HEK293 (cell line): ENCODE data around the gene MYL6B.

ENCODE experiments used
- CTCF ChIA-PET: fragments of 350-600 bp; formaldehyde crosslinking; extraction: SDS; loops from one replicate; lab custom pipeline; 2021; ENCODE audit warnings: antibody characterized with exemption; lab: Yijun Ruan, JAX
- POLR2A ChIA-PET: fragments of 300-600 bp; formaldehyde crosslinking; extraction: SDS; loops from one replicate; lab custom pipeline; 2020; ENCODE audit warnings: antibody characterized with exemption, inconsistent platforms; lab: Yijun Ruan, JAX
- H3K27ac ChIP-seq: fragments of 200-500 bp; sonication (Bioruptor generic); 2 replicates; pipeline ENCODE4 v1.5.1; 2014; ENCODE audit warnings: low read depth, low read length, control low read depth, inconsistent platforms; ENCODE audit errors: extremely low read depth
- H3K36me3 ChIP-seq, 2 experiments: fragments of 200-500 bp in 1 of 2; sonication (Bioruptor generic) in 1 of 2; 1 replicate in 1 of 2; 2 replicates in 1 of 2; pipeline ENCODE4 v1.5.1; 2014 to 2017; ENCODE audit warnings: inconsistent platforms in 2 of 2, low read length in 2 of 2; ENCODE audit not compliant: control insufficient read depth in 2 of 2, insufficient read depth in 1 of 2
- H3K4me1 ChIP-seq: fragments of 200-500 bp; sonication (Bioruptor generic); 2 replicates; pipeline ENCODE4 v1.5.1; 2014; ENCODE audit warnings: mild to moderate bottlenecking, low read length, inconsistent platforms; ENCODE audit not compliant: control insufficient read depth, insufficient read depth
- H3K4me3 ChIP-seq: 2 replicates; pipeline ENCODE4 v1.5.1; 2011; ENCODE audit warnings: low read depth, mild to moderate bottlenecking, control low read depth, low read length, moderate library complexity
- H3K9me3 ChIP-seq: fragments of 200-500 bp; sonication (Bioruptor generic); 2 replicates; pipeline ENCODE4 v1.5.1; 2014; ENCODE audit warnings: low read depth, low read length, inconsistent platforms; ENCODE audit not compliant: control insufficient read depth, insufficient read depth
- GLIS1 ChIP-seq: fragments of 450-650 bp; formaldehyde crosslinking; IDR thresholded peaks from 2 replicates; pipeline ENCODE4 v1.5.1; 2016; ENCODE audit warnings: missing biosample characterization, missing genetic modification characterization
- GLIS2 ChIP-seq: fragments of 450-650 bp; formaldehyde crosslinking; IDR thresholded peaks from 2 replicates; pipeline ENCODE4 v1.5.1; 2016; ENCODE audit warnings: missing biosample characterization, missing genetic modification characterization
- HOXA7 ChIP-seq: sonication (generic); formaldehyde crosslinking; IDR thresholded peaks from 2 replicates; pipeline ENCODE4 v1.8.1; 2022; ENCODE audit warnings: missing genetic modification reagents, borderline replicate concordance
- KLF7 ChIP-seq: fragments of 450-650 bp; formaldehyde crosslinking; IDR thresholded peaks from 2 replicates; pipeline ENCODE4 v1.5.1; 2016; ENCODE audit warnings: missing biosample characterization, missing genetic modification characterization, borderline replicate concordance
- SCRT2 ChIP-seq: fragments of 450-650 bp; formaldehyde crosslinking; IDR thresholded peaks from 2 replicates; pipeline ENCODE4 v1.5.1; 2016; ENCODE audit warnings: missing biosample characterization, missing genetic modification characterization
- SP2 ChIP-seq: fragments of 450-650 bp; formaldehyde crosslinking; IDR thresholded peaks from 2 replicates; pipeline ENCODE4 v1.5.1; 2016; ENCODE audit warnings: missing biosample characterization, missing genetic modification characterization
- YY1 ChIP-seq: fragments of 450-650 bp; formaldehyde crosslinking; IDR thresholded peaks from 2 replicates; pipeline ENCODE4 v1.5.1; 2018; ENCODE audit warnings: missing biosample characterization, missing genetic modification characterization
- YY2 ChIP-seq: fragments of 450-650 bp; formaldehyde crosslinking; IDR thresholded peaks from 2 replicates; pipeline ENCODE4 v1.5.1; 2016; ENCODE audit warnings: missing biosample characterization, missing genetic modification characterization
- ZEB2 ChIP-seq: fragments of 450-650 bp; formaldehyde crosslinking; IDR thresholded peaks from 2 replicates; pipeline ENCODE4 v1.5.1; 2016; ENCODE audit warnings: missing biosample characterization, missing genetic modification characterization
- ZFP37 ChIP-seq: fragments of 450-650 bp; formaldehyde crosslinking; IDR thresholded peaks from 2 replicates; pipeline ENCODE4 v1.5.1; 2016; ENCODE audit warnings: missing biosample characterization, missing genetic modification characterization
- ZIC2 ChIP-seq: fragments of 450-650 bp; formaldehyde crosslinking; IDR thresholded peaks from 2 replicates; pipeline ENCODE4 v1.5.1; 2016; ENCODE audit warnings: missing biosample characterization, missing genetic modification characterization
- ZNF10 ChIP-seq: fragments of 450-650 bp; formaldehyde crosslinking; IDR thresholded peaks from 2 replicates; pipeline ENCODE4 v1.5.1; 2017; ENCODE audit warnings: missing biosample characterization, missing genetic modification characterization
- ZNF23 ChIP-seq: fragments of 450-650 bp; formaldehyde crosslinking; IDR thresholded peaks from 2 replicates; pipeline ENCODE4 v1.5.1; 2016; ENCODE audit warnings: missing biosample characterization, missing genetic modification characterization, borderline replicate concordance
- ZNF302 ChIP-seq: fragments of 450-650 bp; formaldehyde crosslinking; IDR thresholded peaks from 2 replicates; pipeline ENCODE4 v1.5.1; 2016; ENCODE audit warnings: missing biosample characterization, missing genetic modification characterization, low read depth
- ZNF394 ChIP-seq: fragments of 450-650 bp; formaldehyde crosslinking; IDR thresholded peaks from 2 replicates; pipeline ENCODE4 v1.5.1; 2016; ENCODE audit warnings: missing biosample characterization, missing genetic modification characterization, mild to moderate bottlenecking, moderate library complexity, borderline replicate concordance
- ZNF404 ChIP-seq: fragments of 450-650 bp; formaldehyde crosslinking; IDR thresholded peaks from 2 replicates; pipeline ENCODE4 v1.5.1; 2017; ENCODE audit warnings: missing biosample characterization, missing genetic modification characterization
- ZNF423 ChIP-seq: fragments of 450-650 bp; formaldehyde crosslinking; IDR thresholded peaks from 2 replicates; pipeline ENCODE4 v1.5.1; 2016; ENCODE audit warnings: missing biosample characterization, missing genetic modification characterization
- ZNF433 ChIP-seq: fragments of 450-650 bp; formaldehyde crosslinking; IDR thresholded peaks from 2 replicates; pipeline ENCODE4 v1.5.1; 2016; ENCODE audit warnings: missing biosample characterization, missing genetic modification characterization, low read depth
- ZNF560 ChIP-seq: fragments of 450-650 bp; formaldehyde crosslinking; IDR thresholded peaks from 2 replicates; pipeline ENCODE4 v1.5.1; 2017; ENCODE audit warnings: missing biosample characterization, missing genetic modification characterization, borderline replicate concordance
- ZNF624 ChIP-seq: fragments of 450-650 bp; formaldehyde crosslinking; IDR thresholded peaks from 2 replicates; pipeline ENCODE4 v1.5.1; 2017; ENCODE audit warnings: missing biosample characterization, missing genetic modification characterization
- ZNF629 ChIP-seq: fragments of 450-650 bp; formaldehyde crosslinking; IDR thresholded peaks from 2 replicates; pipeline ENCODE4 v1.5.1; 2017; ENCODE audit warnings: missing biosample characterization, missing genetic modification characterization
- ZNF658 ChIP-seq: fragments of 450-650 bp; formaldehyde crosslinking; IDR thresholded peaks from 2 replicates; pipeline ENCODE4; 2016; ENCODE audit warnings: missing biosample characterization, missing genetic modification characterization
- ZNF776 ChIP-seq: fragments of 450-650 bp; formaldehyde crosslinking; IDR thresholded peaks from 2 replicates; pipeline ENCODE4 v1.5.0; 2017; ENCODE audit warnings: missing biosample characterization, missing genetic modification characterization, borderline replicate concordance
- ZNF792 ChIP-seq: fragments of 450-650 bp; formaldehyde crosslinking; IDR thresholded peaks from 2 replicates; pipeline ENCODE4 v1.5.1; 2016; ENCODE audit warnings: missing biosample characterization, missing genetic modification characterization
- TF ChIP-seq, protein P1 (sequence below): fragments of 450-650 bp; formaldehyde crosslinking; optimal IDR thresholded peaks from 2 replicates; pipeline ENCODE3; 2016; ENCODE audit warnings: missing biosample characterization, mild to moderate bottlenecking, missing genetic modification characterization
- TF ChIP-seq, protein P2 (sequence below): fragments of 450-650 bp; formaldehyde crosslinking; conservative IDR thresholded peaks from 2 replicates; pipeline ENCODE4 v1.5.1; 2016; ENCODE audit warnings: low read depth, missing biosample characterization, missing genetic modification characterization
- TF ChIP-seq, protein P3 (sequence below): fragments of 450-650 bp; formaldehyde crosslinking; IDR thresholded peaks from 2 replicates; pipeline ENCODE4 v1.5.1; 2016; ENCODE audit warnings: missing biosample characterization, missing genetic modification characterization

Gene MYL6B

DNA sequence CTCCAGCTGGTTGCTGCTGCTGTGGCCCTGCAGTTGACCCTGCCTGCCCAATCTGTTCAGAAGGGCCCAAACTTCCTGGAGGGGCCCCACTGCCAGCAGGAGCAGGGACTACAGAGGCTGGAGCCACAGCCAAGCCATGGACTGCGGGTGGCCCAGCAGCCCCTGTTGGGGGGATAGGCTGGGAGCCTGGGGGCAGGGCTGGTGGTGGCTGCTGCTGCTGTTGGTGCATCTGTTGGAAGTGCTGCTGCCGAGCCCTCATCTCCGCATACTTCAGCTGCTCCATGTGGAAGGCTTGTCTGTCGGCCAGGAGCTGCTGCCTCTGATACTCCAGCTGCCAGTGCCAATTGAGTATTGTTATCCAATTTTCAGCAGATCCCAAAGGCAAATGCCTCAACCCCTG, 13.0 kb downstream of the MYL6B start:
- TF ChIP-seq ZNF560 (tag by site-specific recombination): no peak
- no peak for TF ChIP-seq SP2 (tag by site-specific recombination)
- TF ChIP-seq, protein P1, sequence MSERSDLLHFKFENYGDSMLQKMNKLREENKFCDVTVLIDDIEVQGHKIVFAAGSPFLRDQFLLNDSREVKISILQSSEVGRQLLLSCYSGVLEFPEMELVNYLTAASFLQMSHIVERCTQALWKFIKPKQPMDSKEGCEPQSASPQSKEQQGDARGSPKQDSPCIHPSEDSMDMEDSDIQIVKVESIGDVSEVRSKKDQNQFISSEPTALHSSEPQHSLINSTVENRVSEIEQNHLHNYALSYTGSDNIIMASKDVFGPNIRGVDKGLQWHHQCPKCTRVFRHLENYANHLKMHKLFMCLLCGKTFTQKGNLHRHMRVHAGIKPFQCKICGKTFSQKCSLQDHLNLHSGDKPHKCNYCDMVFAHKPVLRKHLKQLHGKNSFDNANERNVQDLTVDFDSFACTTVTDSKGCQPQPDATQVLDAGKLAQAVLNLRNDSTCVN (tag by site-specific recombination): no peak
- TF ChIP-seq ZEB2 (tag by site-specific recombination): no peak
- no peak for TF ChIP-seq KLF7 (tag by site-specific recombination)
- TF ChIP-seq YY2 (tag by site-specific recombination): no peak
- no peak for TF ChIP-seq SCRT2 (tag by site-specific recombination)
- TF ChIP-seq, protein P2, sequence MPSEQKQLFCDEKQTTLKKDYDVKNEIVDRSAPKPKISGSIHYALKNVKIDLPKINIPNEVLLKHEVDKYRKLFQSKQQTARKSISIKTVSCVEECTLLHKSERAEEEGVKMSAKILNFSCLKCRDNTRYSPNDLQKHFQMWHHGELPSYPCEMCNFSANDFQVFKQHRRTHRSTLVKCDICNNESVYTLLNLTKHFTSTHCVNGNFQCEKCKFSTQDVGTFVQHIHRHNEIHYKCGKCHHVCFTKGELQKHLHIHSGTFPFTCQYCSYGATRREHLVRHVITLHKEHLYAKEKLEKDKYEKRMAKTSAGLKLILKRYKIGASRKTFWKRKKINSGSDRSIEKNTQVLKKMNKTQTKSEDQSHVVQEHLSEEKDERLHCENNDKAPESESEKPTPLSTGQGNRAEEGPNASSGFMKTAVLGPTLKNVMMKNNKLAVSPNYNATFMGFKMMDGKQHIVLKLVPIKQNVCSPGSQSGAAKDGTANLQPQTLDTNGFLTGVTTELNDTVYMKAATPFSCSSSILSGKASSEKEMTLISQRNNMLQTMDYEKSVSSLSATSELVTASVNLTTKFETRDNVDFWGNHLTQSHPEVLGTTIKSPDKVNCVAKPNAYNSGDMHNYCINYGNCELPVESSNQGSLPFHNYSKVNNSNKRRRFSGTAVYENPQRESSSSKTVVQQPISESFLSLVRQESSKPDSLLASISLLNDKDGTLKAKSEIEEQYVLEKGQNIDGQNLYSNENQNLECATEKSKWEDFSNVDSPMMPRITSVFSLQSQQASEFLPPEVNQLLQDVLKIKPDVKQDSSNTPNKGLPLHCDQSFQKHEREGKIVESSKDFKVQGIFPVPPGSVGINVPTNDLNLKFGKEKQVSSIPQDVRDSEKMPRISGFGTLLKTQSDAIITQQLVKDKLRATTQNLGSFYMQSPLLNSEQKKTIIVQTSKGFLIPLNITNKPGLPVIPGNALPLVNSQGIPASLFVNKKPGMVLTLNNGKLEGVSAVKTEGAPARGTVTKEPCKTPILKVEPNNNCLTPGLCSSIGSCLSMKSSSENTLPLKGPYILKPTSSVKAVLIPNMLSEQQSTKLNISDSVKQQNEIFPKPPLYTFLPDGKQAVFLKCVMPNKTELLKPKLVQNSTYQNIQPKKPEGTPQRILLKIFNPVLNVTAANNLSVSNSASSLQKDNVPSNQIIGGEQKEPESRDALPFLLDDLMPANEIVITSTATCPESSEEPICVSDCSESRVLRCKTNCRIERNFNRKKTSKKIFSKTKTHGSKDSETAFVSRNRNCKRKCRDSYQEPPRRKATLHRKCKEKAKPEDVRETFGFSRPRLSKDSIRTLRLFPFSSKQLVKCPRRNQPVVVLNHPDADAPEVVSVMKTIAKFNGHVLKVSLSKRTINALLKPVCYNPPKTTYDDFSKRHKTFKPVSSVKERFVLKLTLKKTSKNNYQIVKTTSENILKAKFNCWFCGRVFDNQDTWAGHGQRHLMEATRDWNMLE: no peak
- TF ChIP-seq ZNF776: no peak
- TF ChIP-seq ZNF792 (tag by site-specific recombination): no peak
- no peak for TF ChIP-seq ZNF629 (tag by site-specific recombination)
- no peak for TF ChIP-seq HOXA7 (CRISPR knock-in tag)
- no peak for TF ChIP-seq ZNF404
- no peak for TF ChIP-seq ZNF10 (tag by site-specific recombination)
- no peak for TF ChIP-seq ZNF433 (tag by site-specific recombination)
- TF ChIP-seq GLIS1 (tag by site-specific recombination): peak; percentile 71
- no peak for TF ChIP-seq YY1 (tag by site-specific recombination)
- TF ChIP-seq ZFP37 (tag by site-specific recombination): no peak
- TF ChIP-seq ZNF302 (tag by site-specific recombination): no peak
- peak; percentile 86 for TF ChIP-seq ZIC2 (tag by site-specific recombination)
- TF ChIP-seq ZNF23 (tag by site-specific recombination): no peak
- TF ChIP-seq GLIS2 (tag by site-specific recombination): peak; percentile 87
- TF ChIP-seq ZNF658 (tag by site-specific recombination): no peak
- no peak for TF ChIP-seq ZNF423 (tag by site-specific recombination)
- no peak for TF ChIP-seq ZNF624 (tag by site-specific recombination)
- TF ChIP-seq, protein P3, sequence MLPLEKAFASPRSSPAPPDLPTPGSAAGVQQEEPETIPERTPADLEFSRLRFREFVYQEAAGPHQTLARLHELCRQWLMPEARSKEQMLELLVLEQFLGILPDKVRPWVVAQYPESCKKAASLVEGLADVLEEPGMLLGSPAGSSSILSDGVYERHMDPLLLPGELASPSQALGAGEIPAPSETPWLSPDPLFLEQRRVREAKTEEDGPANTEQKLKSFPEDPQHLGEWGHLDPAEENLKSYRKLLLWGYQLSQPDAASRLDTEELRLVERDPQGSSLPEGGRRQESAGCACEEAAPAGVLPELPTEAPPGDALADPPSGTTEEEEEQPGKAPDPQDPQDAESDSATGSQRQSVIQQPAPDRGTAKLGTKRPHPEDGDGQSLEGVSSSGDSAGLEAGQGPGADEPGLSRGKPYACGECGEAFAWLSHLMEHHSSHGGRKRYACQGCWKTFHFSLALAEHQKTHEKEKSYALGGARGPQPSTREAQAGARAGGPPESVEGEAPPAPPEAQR: no peak
- peak; percentile 26; the same call in 1 of the 2 replicates for TF ChIP-seq ZNF394 (tag by site-specific recombination)
- no peak overlapping the region for H3K27ac ChIP-seq
- ChIA-PET CTCF (interaction anchor here (1.2 to 1.8 kb wide), 2 partner anchors 24 to 47 kb away, joined by 4 to 5 read pairs; partner anchors contain the start of genes SMARCC2 and ZC3H10), POLR2A (interaction anchor here (0.6 to 2.3 kb wide), 5 partner anchors 17 to 101 kb away, joined by 3 to 8 read pairs (median 5); partner anchors contain the start of genes ESYT1, SMARCC2 and ZC3H10)
- H3K36me3 ChIP-seq: peaks cover 53 to 93% of the 10 kb centered on the region in 2 experiments
- H3K4me1 ChIP-seq: no peaks in the 10 kb centered on the region
- H3K4me3 ChIP-seq: no peak overlapping the region
- H3K9me3 ChIP-seq: no peaks in the 10 kb centered on the region
